Endothelial cell of umbilical vein (primary cell): ENCODE data around the gene NOD2. TPM values are rescaled to one million over a fixed set of nuclear protein-coding genes. Genes with fewer than 3 reads are reported as not detected.

Source experiments
- BruUV-seq: library from RNA; stranded (reverse); fragments of 400-500 nt; replicated peaks from 2 replicates; lab custom pipeline; 2021; lab: Mats Ljungman, UMichigan
- CTCF ChIA-PET: fragments of 300-600, 350-600 bp; sonication (Branson Sonifier 250); formaldehyde crosslinking; loops from one replicate; lab custom pipeline; 2021; ENCODE audit warnings: antibody characterized with exemption, inconsistent platforms; lab: Charles Lee
- POLR2A ChIA-PET: fragments of 300-600, 350-600 bp; sonication (Branson Sonifier 250); formaldehyde crosslinking; loops from one replicate; lab custom pipeline; 2021; ENCODE audit warnings: antibody characterized with exemption, inconsistent platforms; lab: Charles Lee
- DNase-seq: peaks from one replicate; pipeline ENCODE4 v3.0.0-alpha.2; 2011; ENCODE audit warnings: low read depth, low spot score
- FAIRE-seq: peaks from 2 replicates; lab custom pipeline; 2011; peaks lifted over from hg19 to GRCh38; lab: Jason Lieb, UNC
- H2AFZ ChIP-seq: 2 replicates; pipeline ENCODE4 v1.6.0; 2012; ENCODE audit warnings: low read depth, low read length, control low read depth, inconsistent platforms
- H3K27ac ChIP-seq: 2 replicates; pipeline ENCODE4 v1.5.1; 2011; ENCODE audit warnings: low read depth, mild to moderate bottlenecking, control low read depth, low read length, moderate library complexity; ENCODE audit not compliant: insufficient read depth
- H3K27me3 ChIP-seq, 2 experiments: 2 replicates each; pipeline versions ENCODE4 v1.6.0 to v1.6.1; 2011; ENCODE audit warnings: low read length in 2 of 2, mixed read lengths in 1 of 2; ENCODE audit not compliant: control insufficient read depth in 2 of 2, insufficient read depth in 2 of 2
- H3K36me3 ChIP-seq, 2 experiments: 2 replicates in 1 of 2; 3 replicates in 1 of 2; pipeline ENCODE4 v1.5.1; 2011; ENCODE audit warnings: low read length in 2 of 2, mild to moderate bottlenecking in 1 of 2, moderate library complexity in 1 of 2; ENCODE audit not compliant: control insufficient read depth in 2 of 2, insufficient read depth in 2 of 2; ENCODE audit errors: extremely low read depth in 1 of 2
- H3K4me1 ChIP-seq: 3 replicates; pipeline ENCODE4 v1.5.1; 2011; ENCODE audit warnings: mild to moderate bottlenecking, low read length; ENCODE audit not compliant: control insufficient read depth, insufficient read depth; ENCODE audit errors: extremely low read depth
- H3K4me2 ChIP-seq: 2 replicates; pipeline ENCODE4 v1.6.1; 2011; ENCODE audit warnings: low read length, control low read depth, mixed read lengths; ENCODE audit not compliant: insufficient read depth
- H3K4me3 ChIP-seq, 3 experiments: fragments of 200-600 bp in 1 of 3; sonication (generic), shearing (Covaris generic) in 1 of 3; replicated peaks in 1 of 3; 2 replicates each; pipeline ENCODE4 v1.5.1; 2011 to 2016; ENCODE audit warnings: control low read depth in 3 of 3, low read length in 3 of 3, mild to moderate bottlenecking in 2 of 3, inconsistent platforms in 1 of 3, low read depth in 1 of 3, moderate library complexity in 1 of 3; ENCODE audit not compliant: insufficient read depth in 1 of 3
- H3K79me2 ChIP-seq: 2 replicates; pipeline ENCODE4 v1.6.0; 2012; ENCODE audit warnings: low read length, inconsistent platforms; ENCODE audit not compliant: control insufficient read depth, insufficient read depth
- H3K9ac ChIP-seq: replicated peaks from 2 replicates; pipeline ENCODE3; 2011; ENCODE audit warnings: low read length, control low read depth; ENCODE audit not compliant: insufficient read depth; ENCODE audit errors: extremely low read depth
- H3K9me1 ChIP-seq: replicated peaks from 3 replicates; pipeline ENCODE4 v1.6.0; 2011; ENCODE audit warnings: mild to moderate bottlenecking, low read length; ENCODE audit not compliant: control insufficient read depth, insufficient read depth; ENCODE audit errors: extremely low read depth
- H3K9me3 ChIP-seq: replicated peaks from 2 replicates; pipeline ENCODE4 v1.5.1; 2012; ENCODE audit warnings: low read length, inconsistent platforms; ENCODE audit not compliant: control insufficient read depth, insufficient read depth
- H4K20me1 ChIP-seq: replicated peaks from 2 replicates; pipeline ENCODE3; 2011; ENCODE audit warnings: mild to moderate bottlenecking, low read length; ENCODE audit not compliant: control insufficient read depth, insufficient read depth; ENCODE audit errors: extremely low read depth
- CTCF ChIP-seq, 2 donors: IDR thresholded peaks; 1 replicate in 1 of 2; 2 replicates in 1 of 2; pipeline ENCODE4 v1.5.1; 2011; ENCODE audit warnings: low read length in 2 of 2, mild to moderate bottlenecking in 2 of 2, moderate library complexity in 2 of 2, control low read depth in 1 of 2, inconsistent platforms in 1 of 2, low read depth in 1 of 2; ENCODE audit not compliant: insufficient read depth in 1 of 2; ENCODE audit errors: extremely low read depth in 1 of 2
- EZH2 ChIP-seq: IDR thresholded peaks from 2 replicates; pipeline ENCODE4 v1.6.1; 2012; ENCODE audit warnings: borderline replicate concordance, low read depth, mild to moderate bottlenecking, moderate library complexity, low read length, inconsistent platforms; ENCODE audit not compliant: severe bottlenecking
- GATA2 ChIP-seq: IDR thresholded peaks from 2 replicates; pipeline ENCODE4 v1.7.0; 2011; ENCODE audit warnings: low read depth, mild to moderate bottlenecking, moderate library complexity, mixed read lengths, low read length; ENCODE audit not compliant: insufficient read length, insufficient read depth
- JUN ChIP-seq: IDR thresholded peaks from 2 replicates; pipeline ENCODE4 v1.6.1; 2011; ENCODE audit warnings: borderline replicate concordance, low read depth; ENCODE audit not compliant: insufficient read length, insufficient read depth
- MAX ChIP-seq: IDR thresholded peaks from 2 replicates; pipeline ENCODE4 v1.6.1; 2011; ENCODE audit not compliant: insufficient read depth, insufficient read length
- MYC ChIP-seq: IDR thresholded peaks from one replicate; pipeline ENCODE4 v1.6.1; 2011; ENCODE audit warnings: mild to moderate bottlenecking, low read depth, low read length
- POLR2AphosphoS5 ChIP-seq: IDR thresholded peaks from 2 replicates; pipeline ENCODE4 v1.6.1; 2012; ENCODE audit warnings: low read depth, mild to moderate bottlenecking, control low read depth, low read length, moderate library complexity; ENCODE audit not compliant: insufficient read depth
- dilution Hi-C: fragments of 300-500 bp; cut with MboI; formaldehyde crosslinking; loops from one replicate; pipeline ENCODE4 v1.15.0; 2019; ENCODE audit warnings: low sequenced_read_pairs; ENCODE audit not compliant: extremely low pct_ligation_motif_present
- intact Hi-C: fragments of 100-400 bp; cut with micrococcal nuclease; formaldehyde crosslinking; loops from one replicate; pipeline ENCODE4 v1.10.0; 2022
- polyA plus RNA-seq, 4 experiments: library from polyadenylated mRNA; depleted of rRNA in 3 of 4; stranded (reverse) in 3 of 4; unstranded in 1 of 4; fragments of >200 nt; gene quantifications; 2 replicates each; pipeline versions ENCODE4 v1.2.1 to v1.2.3, GENCODE V29; 2011 to 2012; ENCODE audit warnings: missing spikeins in 1 of 4
- total RNA-seq: library from RNA; stranded (reverse); gene quantifications from 2 replicates; pipeline ENCODE4 v1.2.3, GENCODE V29; 2021

The NOD2 gene
- total and polyA plus RNA-seq, 2 donors (not counting 3 experiments of a cell fraction or from before 2014, with no cell fraction given), result 0.07 to 0.58 TPM

- FAIRE-seq, result no peak
- Histone ChIP-seq H3K4me2 (no peak overlapping the region), H3K27ac (no peak overlapping the region), H3K9me1 (no peaks in the 10 kb centered on the region), H3K9ac (no peak overlapping the region), H3K9me3 (no peaks in the 10 kb centered on the region), H3K4me1 (no peaks in the 10 kb centered on the region), H2AFZ (no peak overlapping the region), H4K20me1 (no peaks in the 10 kb centered on the region), H3K36me3 (no peaks in the 10 kb centered on the region), H3K27me3 (no peaks in the 10 kb centered on the region), H3K79me2 (no peaks in the 10 kb centered on the region), H3K4me3 (no peak overlapping the region)
- intact Hi-C loops, result no loop called here
- no TSS peak for BruUV-seq
- dilution Hi-C loops, result no loop called here
- TF ChIP-seq JUN, result no peak
- no peak for TF ChIP-seq GATA2
- no peak for TF ChIP-seq POLR2AphosphoS5
- TF ChIP-seq MYC, result no peak
- no peak for TF ChIP-seq CTCF (IDR thresholded peaks at IDR 0.05; ENCODE audit: extremely low read depth in 1 of 2, insufficient read depth in 1 of 2, low read depth in 1 of 2, low read length in 2 of 2)
- no peak for TF ChIP-seq EZH2
- no peak for TF ChIP-seq MAX
- ChIA-PET CTCF (interaction anchor here (1.1 to 1.6 kb wide), 3 partner anchors 53 to 88 kb away, joined by 3 to 5 read pairs (median 4); no protein-coding TSS in a partner anchor), POLR2A (no interaction called here)
- no peak for DNase-seq
These were observed 24.8 kb downstream of the NOD2 start for GRCh38 chr16:50718061-50718760.
